T follicular helper cell (primary cell): ENCODE measurements around the gene PLCD4.

Source experiments
- DNase-seq: peaks from one replicate; pipeline ENCODE4 v3.0.0-alpha.2; 2020; ENCODE audit warnings: low read depth

The PLCD4 gene

DNA sequence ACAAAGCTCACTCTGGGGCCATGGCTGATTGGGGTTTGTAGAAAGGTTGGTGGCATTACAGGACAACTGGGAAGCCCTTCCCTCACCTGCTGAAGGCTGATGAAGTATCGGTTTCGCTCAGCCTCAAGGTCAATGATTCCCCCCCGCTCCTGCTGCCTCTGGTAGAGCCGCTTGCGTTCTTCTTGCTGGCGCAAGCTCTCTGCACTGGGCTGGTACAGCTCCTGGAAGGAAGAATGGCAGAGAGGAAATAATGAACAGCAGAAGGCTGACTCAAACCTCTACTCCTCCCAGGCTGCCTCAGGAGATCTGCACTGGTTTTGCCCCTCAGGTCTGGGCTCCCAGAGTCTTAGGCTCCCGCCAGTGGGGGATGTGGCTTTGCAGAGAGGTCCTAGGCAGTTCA is 57.0 kb downstream of the PLCD4 start:
- no peak for DNase-seq

DNA sequence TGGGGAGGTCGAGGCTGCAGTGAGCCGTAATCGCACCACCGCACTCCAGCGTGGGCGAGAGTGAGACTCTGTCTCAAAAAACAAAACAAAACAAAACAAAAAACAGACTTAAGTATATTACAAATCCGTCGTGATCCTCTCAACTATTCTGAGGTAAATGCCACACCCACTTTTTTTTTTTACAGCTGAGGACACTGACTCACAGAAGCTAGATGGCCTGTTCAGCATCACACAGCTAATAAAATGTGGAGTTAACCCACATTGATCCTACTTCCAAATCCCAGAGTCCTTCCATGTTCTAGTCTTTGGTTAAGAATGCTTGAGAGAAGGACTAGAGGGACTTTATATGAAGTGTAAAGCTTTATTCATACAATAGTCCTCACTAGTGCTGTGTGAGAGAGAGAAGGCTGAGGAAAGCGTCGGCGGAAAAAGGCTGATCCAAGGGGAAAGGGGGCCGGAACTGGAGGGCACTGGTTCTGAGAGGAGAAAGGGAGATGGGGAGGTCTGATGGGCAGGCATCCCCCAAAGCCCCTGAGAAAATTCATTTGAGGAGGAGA is 63.5 kb downstream of the PLCD4 start:
- DNase-seq, result no peak

DNA sequence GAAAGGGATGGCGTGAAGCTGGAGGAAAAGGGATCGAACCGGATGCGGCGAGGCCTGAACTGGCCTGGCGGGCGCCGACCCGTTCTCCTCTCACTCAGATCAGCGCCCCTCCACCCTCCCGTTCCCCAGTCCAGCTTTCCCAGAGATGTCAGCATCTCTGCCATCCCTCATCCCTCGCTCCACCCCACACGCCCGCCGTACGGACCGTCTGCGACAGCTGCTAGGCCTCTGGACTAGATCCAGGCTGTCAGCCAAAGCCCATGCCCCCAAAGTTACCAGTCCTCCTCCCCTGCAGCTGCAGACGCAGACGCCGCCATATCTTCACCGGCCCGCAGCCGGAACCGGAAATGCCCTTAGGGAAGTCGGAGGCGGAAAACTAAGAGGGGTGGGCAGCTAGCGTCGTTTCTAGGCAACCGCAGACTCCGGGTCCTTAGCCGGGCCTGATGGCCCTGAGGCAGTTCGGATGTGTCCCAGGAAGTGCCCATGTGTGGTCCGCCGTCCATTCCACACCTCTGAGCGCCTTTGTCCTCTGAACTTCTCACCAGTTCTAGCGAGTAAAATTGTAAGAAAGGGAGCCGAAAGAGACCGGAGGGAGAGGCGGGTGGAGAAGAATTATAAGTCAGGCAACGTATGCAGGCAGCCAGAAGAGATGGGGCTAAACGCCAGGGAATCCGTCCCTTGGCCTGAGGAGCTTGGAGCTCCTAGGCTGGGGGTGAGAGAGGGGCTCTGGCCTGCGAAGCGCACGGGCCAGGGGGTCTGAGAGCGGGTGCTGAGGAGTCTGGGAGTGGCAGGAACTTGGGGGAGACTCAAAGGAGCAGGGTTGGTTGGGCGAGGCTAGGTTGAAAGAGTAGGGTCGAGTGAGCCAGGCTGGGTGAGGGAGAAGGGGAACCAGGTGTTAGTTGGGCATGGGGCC is 64.2 kb downstream of the PLCD4 start, which contains the start of the genes RNF25 and STK36:
Gene RNF25, minus strand, starts transcription at position 349 of the 913 bp plus-strand sequence. Its CDS starts 32 bp downstream, at position 317.
Gene STK36, plus strand, starts transcription at position 433 of the 913 bp plus-strand sequence. CDS start 744 bp downstream, outside the sequence.
- peak; percentile 72 for DNase-seq

DNA sequence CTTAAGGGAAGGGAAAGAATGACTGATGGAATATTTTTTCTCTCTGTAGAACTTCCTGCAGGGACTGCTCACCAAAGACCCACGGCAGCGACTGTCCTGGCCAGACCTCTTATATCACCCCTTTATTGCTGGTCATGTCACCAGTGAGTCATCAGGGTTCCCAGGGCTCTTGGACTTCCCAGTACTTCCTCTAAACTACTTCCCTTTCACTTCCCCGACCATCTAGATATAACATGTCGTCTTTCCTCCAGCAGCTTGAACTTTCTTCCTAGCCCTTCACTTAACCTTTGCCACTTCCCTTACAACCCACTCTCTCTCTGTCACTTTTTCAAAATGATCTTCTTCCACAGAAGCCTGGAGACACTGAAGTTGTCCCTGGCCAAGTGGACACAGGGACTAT is 71.4 kb downstream of the PLCD4 start:
- DNase-seq, result no peak

DNA sequence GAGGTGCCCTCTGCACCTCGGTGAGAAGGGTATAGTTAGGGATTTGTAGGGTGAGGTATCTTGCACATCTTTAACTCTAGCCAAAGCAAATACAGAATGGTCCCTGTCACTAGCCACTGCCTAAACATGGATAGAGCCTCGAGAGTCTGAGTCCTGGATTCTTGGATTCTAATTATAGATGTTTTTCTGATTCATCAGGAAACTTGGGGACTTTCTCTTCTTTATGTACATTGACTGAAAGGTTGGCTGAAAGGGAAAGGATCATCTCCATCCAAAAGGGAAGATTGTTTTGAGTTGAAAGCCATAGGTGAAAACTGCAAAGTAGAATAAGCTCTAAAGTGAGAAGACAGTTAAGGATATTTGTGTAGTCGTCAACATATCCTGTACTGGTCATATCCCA is 72.4 kb downstream of the PLCD4 start:
- no peak for DNase-seq
